ENCODE data around the gene SV2B. TPM values are rescaled to one million over a fixed set of nuclear protein-coding genes. Genes with fewer than 3 reads are reported as not detected.

SV2B gene
- total and polyA plus RNA-seq, 2 donors (not counting 1 experiment from before 2014, with no cell fraction given), result not detected

GRCh38 chr15:91318931-91319330, 218.9 kb downstream of the SV2B start:
- Histone ChIP-seq H3K79me2 (ENCODE audit: control insufficient read depth, insufficient read depth, low read length) (no peaks in the 10 kb centered on the region), H3K4me2 (replicated peaks; ENCODE audit: low read depth, low read length, poor library complexity, severe bottlenecking) (no peak overlapping the region), H3K27me3 (replicated peaks in 1 of 4; ENCODE audit: control extremely low read depth in 1 of 4, control insufficient read depth in 3 of 4, insufficient read depth in 4 of 4, low read length in 3 of 4) (no peaks in the 10 kb centered on the region), H4K20me1 (ENCODE audit: control insufficient read depth, insufficient read depth, low read length, poor library complexity, severe bottlenecking) (no peaks in the 10 kb centered on the region), H3K4me3 (ENCODE audit: control extremely low read depth in 1 of 5, extremely low read depth in 1 of 5, insufficient read depth in 1 of 5, low read depth in 2 of 5, low read length in 4 of 5) (no peak overlapping the region), H2AFZ (ENCODE audit: insufficient read depth, low read depth, low read length, poor library complexity, severe bottlenecking) (no peak overlapping the region), H3K36me3 (replicated peaks in 1 of 2; ENCODE audit: control extremely low read depth in 1 of 2, control insufficient read depth in 1 of 2, extremely low read depth in 1 of 2, insufficient read depth in 2 of 2, low read length in 1 of 2) (no peaks in the 10 kb centered on the region), H3K27ac (ENCODE audit: low read length in 2 of 2) (no peak overlapping the region), H3K9ac (ENCODE audit: low read length) (no peak overlapping the region), H3K4me1 (ENCODE audit: control insufficient read depth in 2 of 2, insufficient read depth in 2 of 2, low read length in 2 of 2) (no peaks in the 10 kb centered on the region), H3K9me3 (ENCODE audit: control extremely low read depth in 1 of 3, control insufficient read depth in 2 of 3, insufficient read depth in 1 of 3, low read length in 2 of 3) (no peaks in the 10 kb centered on the region)
- TF ChIP-seq, protein P1, sequence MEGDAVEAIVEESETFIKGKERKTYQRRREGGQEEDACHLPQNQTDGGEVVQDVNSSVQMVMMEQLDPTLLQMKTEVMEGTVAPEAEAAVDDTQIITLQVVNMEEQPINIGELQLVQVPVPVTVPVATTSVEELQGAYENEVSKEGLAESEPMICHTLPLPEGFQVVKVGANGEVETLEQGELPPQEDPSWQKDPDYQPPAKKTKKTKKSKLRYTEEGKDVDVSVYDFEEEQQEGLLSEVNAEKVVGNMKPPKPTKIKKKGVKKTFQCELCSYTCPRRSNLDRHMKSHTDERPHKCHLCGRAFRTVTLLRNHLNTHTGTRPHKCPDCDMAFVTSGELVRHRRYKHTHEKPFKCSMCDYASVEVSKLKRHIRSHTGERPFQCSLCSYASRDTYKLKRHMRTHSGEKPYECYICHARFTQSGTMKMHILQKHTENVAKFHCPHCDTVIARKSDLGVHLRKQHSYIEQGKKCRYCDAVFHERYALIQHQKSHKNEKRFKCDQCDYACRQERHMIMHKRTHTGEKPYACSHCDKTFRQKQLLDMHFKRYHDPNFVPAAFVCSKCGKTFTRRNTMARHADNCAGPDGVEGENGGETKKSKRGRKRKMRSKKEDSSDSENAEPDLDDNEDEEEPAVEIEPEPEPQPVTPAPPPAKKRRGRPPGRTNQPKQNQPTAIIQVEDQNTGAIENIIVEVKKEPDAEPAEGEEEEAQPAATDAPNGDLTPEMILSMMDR (IDR thresholded peaks at IDR 0.05), result no peak
- no peak for TF ChIP-seq EZH2 (IDR thresholded peaks at IDR 0.05; ENCODE audit: borderline replicate concordance, insufficient read depth, low read depth, low read length, poor library complexity, severe bottlenecking)
- Mint-ChIP-seq H3K4me3 (no peak overlapping the region), H3K27me3 (peaks cover 10% of the 10 kb centered on the region), H3K27ac (no peak overlapping the region), H3K9me3 (ENCODE audit: insufficient read depth) (no peaks in the 10 kb centered on the region), H3K4me1 (no peaks in the 10 kb centered on the region)
- WGBS (ENCODE audit: insufficient coverage), result 80% methylated on average over 3 of the region's 3 CpGs
- intact Hi-C loops (cut with micrococcal nuclease), result no loop called here
- ATAC-seq (ENCODE audit: low read depth) (no peak), DNase-seq (no peak)
- ChIA-PET CTCF (no interaction called here), POLR2A (no interaction called here)

DNA sequence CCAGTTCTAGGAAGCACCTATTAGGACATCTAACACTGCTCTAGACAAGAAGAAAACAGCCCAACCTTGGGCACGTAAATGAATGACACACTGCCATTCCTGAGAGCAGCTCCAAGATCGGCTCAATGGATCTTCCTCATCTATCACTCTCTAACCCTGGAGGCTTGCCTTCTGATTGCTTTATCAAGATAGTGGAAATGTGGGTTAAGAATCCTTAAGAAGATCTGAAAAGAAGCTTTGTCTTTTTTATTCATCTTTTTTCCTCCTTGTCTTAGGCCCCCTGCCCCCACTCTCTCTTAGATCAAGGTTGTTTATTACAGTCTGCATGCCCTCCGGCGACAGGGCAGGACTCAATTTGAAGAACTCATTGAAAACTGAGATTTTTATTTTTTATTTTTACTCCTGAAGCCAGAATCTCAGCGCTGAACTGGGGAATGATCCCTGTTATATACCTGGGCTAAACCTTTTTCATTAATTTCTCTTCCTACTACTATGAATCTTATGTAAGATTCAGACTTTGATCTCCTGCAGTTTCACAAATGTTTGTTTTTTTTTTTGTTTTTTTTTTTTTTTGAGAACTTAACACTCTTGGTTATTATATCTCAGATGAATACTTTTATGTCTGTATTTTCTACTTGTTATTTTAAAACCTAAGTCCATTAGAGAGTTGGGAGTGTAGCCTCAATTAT, 219.5 kb downstream of the SV2B start:
- H3K9me3 ChIP-seq (ENCODE audit: control extremely low read depth in 1 of 3, control insufficient read depth in 2 of 3, insufficient read depth in 1 of 3, low read length in 2 of 3), result no peaks in the 10 kb centered on the region
- ChIA-PET POLR2A (no interaction called here), CTCF (no interaction called here)
- H3K4me1 ChIP-seq (ENCODE audit: control insufficient read depth in 2 of 2, insufficient read depth in 2 of 2, low read length in 2 of 2), result no peaks in the 10 kb centered on the region
- ATAC-seq (ENCODE audit: low read depth), result no peak
- H3K27ac ChIP-seq (ENCODE audit: low read length in 2 of 2), result no peak overlapping the region
- WGBS (ENCODE audit: insufficient coverage), result 100% methylated on average over 1 of the region's 5 CpGs
- TF ChIP-seq EZH2 (IDR thresholded peaks at IDR 0.05; ENCODE audit: borderline replicate concordance, insufficient read depth, low read depth, low read length, poor library complexity, severe bottlenecking), result no peak
- TF ChIP-seq, protein P1 (IDR thresholded peaks at IDR 0.05), result no peak
- H3K36me3 ChIP-seq (replicated peaks in 1 of 2; ENCODE audit: control extremely low read depth in 1 of 2, control insufficient read depth in 1 of 2, extremely low read depth in 1 of 2, insufficient read depth in 2 of 2, low read length in 1 of 2), result no peaks in the 10 kb centered on the region
- H3K79me2 ChIP-seq (ENCODE audit: control insufficient read depth, insufficient read depth, low read length), result no peaks in the 10 kb centered on the region
- peaks cover 9% of the 10 kb centered on the region for H3K27me3 Mint-ChIP-seq
- H3K9me3 Mint-ChIP-seq (ENCODE audit: insufficient read depth), result no peaks in the 10 kb centered on the region
- H3K27ac Mint-ChIP-seq, result no peak overlapping the region
- no peaks in the 10 kb centered on the region for H3K27me3 ChIP-seq (replicated peaks in 1 of 4; ENCODE audit: control extremely low read depth in 1 of 4, control insufficient read depth in 3 of 4, insufficient read depth in 4 of 4, low read length in 3 of 4)
- H3K9ac ChIP-seq (ENCODE audit: low read length), result no peak overlapping the region
- no peaks in the 10 kb centered on the region for H3K4me1 Mint-ChIP-seq
- no peak overlapping the region for H2AFZ ChIP-seq (ENCODE audit: insufficient read depth, low read depth, low read length, poor library complexity, severe bottlenecking)
- H3K4me3 Mint-ChIP-seq, result no peak overlapping the region
- intact Hi-C loops (cut with micrococcal nuclease), result no loop called here
- H4K20me1 ChIP-seq (ENCODE audit: control insufficient read depth, insufficient read depth, low read length, poor library complexity, severe bottlenecking), result no peaks in the 10 kb centered on the region
- H3K4me3 ChIP-seq (ENCODE audit: control extremely low read depth in 1 of 5, extremely low read depth in 1 of 5, insufficient read depth in 1 of 5, low read depth in 2 of 5, low read length in 4 of 5), result no peak overlapping the region
- DNase-seq, result no peak
- H3K4me2 ChIP-seq (replicated peaks; ENCODE audit: low read depth, low read length, poor library complexity, severe bottlenecking), result no peak overlapping the region

All from B cell (primary cell).